DMS114 treated with DMSO at 0.1 percent for 48 hours (cell line): Measurements from ENCODE around the gene NDUFAF5.

Experiments
- DNase-seq: peaks from one replicate; lab custom pipeline; 2025; ENCODE audit not compliant: unreplicated experiment; lab: John Stamatoyannopoulos, UW

NDUFAF5 gene

DNA sequence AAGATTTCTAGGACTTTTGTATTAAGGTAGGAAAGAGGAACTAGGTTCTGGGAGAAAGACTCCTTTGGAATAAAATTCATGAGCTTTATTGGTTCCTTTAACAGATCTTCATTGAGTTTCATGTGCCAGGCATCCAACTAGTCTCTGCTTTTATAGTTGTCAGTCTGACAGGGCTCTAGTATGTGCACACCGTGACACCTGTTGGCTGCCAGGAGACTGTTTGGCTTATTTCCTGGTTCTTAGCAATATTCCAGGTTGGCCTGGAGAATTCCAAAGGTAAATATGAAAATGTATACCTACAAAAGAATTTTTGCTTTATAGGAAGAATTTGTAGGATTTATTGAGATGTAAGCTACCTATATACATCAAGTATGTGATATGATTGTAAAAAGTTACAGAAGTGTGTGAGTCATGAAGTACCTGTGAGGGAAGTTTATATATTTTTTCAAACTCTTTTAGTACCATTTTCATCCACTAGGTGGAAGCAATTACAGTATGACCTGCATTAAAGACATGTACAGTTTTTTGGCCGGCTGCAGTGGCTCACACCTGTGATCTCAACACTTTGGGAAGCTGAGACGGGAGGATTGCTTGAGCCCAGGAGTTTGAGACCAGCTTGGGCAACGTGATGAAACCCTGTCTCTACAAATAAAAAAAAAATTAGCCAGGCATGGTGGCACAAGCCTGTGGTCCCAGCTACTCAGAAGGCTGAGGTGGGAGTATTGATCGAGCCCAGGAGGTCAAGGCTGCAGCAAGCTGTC lies 35.2 kb downstream of the NDUFAF5 start:
- peak; percentile 29 for DNase-seq

DNA sequence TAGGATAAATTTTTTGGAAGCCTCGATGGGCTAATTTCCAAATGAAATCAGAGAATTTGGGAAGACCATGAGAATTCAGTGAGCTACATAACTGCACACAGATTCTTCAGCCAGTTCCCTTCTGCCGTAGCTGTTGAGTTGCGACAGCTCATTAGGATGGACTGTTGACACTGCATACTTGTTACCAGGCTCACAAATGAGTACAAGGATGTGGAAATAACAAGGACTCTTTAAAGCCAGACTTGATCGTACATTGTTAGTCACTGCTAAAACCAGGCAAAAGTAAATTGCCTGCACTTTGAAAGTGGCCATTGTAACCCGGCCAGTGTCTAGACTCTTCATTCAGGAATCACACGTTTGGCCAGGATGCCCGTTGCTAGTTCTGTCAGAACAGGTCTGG lies 37.0 kb downstream of the NDUFAF5 start:
- no peak for DNase-seq

DNA sequence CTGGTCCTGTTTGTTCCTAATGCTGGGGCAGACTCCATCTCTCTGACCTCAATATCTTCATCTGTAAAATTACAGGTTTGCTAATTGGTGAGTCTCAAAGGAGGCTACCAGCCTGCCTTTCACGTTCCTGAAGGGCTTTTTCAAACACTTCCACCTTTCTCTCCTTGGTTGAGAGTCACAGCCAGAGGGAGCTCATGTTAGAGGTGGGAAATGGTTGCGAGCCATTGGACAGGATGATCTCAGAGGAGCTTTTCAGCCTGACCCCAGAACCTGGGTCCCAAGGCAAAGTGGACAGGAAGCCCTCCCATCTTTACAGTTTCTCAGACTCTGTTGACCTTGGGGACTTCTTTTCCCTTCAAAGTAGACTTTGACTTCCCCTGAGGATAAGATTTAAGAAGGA lies 37.6 kb downstream of the NDUFAF5 start:
- DNase-seq = no peak

DNA sequence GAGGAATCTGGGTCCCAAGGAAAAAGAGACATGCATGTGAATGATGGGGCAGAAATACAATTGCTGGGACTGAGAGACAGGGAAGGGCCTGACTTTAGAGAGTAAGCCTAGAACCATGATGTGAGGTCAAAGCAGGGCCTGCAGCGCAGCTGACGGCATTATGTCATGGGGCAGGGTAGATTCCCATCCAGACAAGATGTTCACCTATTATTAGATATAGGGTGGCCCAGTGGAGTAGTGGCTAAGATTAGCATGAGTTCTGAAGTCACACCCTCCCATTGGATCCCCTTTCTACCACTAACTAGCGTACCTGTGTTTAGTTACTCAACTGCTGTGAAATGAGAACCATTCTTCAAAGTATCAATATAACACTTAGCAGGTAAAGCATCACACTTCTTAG lies 39.6 kb downstream of the NDUFAF5 start:
- no peak for DNase-seq

DNA sequence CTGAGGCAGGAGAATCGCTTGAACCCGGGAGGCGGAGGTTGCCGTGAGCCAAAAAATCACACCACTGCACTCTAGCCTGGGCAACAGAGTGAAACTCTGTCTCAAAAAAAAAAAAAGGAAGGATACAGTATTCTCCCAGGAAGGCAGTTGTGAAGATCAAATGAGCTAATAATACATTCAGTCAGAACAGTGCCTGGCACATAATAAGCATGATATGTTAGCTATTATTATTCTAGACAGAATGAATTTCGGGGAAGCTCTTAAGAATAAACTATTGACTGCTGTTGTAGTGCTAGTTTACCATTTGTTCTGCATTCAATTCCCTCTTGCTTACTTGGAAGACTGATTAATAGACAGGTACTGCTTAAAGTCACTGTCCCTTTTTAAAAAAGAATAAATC lies 40.6 kb downstream of the NDUFAF5 start:
- DNase-seq = no peak

DNA sequence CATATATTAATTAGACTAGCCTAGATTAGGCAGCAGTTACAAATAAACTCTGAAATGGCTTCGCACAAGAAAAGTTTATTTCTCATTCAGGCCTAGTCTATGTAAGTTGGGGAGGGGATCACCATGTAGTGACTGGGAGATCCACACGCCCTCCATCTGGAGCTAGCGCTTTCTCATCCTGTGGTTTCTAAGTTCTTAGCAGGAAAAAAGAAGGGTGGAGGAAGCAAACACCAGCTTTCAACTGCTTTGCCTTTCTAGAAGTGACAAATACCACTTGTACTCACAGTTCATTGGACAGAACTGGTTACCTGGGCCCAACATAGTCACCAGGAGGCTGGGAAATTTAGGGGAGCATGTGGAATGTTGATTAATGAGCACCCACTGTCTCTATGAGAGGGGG lies 46.6 kb downstream of the NDUFAF5 start:
- no peak for DNase-seq

DNA sequence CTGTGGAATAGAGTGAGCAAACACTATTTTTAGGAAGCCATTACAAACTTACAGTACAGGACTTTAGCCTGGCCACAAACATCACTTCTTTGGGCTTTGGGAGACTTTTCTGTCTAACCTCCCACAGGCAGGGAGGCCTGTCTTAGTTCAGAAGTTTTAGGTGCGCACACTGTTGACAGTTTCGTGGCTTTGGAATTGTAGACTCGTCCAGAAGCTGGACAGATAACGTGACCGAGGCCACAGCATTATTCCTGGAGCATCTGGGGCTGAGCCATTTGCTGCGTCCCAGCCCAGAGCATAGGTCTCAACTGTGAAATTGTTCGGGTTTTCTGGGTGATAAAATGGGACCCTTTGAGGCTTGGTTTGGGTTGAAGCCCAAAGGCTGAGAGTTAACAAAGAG lies 53.8 kb downstream of the NDUFAF5 start:
- DNase-seq = no peak

DNA sequence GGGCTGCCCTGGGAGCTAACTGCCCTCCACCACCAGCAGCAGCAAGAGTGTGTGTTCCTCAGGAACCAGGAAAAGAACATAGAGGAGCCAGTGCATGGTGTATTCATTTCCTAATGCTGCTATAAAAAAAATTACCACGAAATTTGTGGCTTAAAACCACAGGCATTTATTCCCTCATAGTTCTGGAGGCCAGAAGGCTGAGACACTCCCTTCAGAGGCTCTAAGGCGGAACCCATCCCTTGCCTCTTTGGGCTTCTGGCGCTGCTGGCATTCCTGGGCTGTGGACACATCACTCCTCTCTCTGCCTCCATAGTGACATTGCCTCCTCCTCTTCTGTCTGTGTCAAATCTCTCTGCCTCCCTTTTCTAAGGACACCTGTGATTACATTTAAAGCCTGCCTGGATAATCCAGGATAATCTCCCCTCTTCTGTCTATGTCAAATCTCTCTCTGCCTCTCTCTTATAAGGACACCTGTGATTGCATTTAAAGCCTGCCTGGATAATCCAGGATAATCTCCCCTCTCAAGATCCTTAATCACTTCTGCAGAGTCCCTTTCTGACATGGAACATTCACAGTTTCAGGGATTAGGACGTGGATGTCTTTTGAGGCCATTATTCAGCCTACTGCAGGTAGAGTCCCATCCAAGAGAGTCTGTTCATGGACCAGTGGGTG lies 54.7 kb downstream of the NDUFAF5 start:
- no peak for DNase-seq

DNA sequence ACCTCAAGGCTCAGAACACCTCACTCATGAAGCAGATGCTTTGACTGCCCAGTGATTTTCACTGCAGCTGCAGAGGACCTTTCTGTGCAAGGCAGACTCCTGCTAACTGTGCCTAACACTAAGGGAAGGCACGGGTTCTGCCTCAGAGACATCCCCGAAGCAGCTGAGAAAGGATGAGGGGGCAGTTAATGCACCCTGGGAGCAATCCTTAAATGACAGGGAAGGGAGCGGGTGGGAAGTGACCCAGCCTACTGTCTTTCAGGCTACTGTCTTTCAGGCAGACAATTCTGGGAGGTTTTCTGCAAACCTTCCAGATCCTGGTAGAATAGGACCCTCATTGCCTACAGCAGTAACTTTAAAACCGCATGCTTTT lies 55.3 kb downstream of the NDUFAF5 start:
- DNase-seq = no peak

DNA sequence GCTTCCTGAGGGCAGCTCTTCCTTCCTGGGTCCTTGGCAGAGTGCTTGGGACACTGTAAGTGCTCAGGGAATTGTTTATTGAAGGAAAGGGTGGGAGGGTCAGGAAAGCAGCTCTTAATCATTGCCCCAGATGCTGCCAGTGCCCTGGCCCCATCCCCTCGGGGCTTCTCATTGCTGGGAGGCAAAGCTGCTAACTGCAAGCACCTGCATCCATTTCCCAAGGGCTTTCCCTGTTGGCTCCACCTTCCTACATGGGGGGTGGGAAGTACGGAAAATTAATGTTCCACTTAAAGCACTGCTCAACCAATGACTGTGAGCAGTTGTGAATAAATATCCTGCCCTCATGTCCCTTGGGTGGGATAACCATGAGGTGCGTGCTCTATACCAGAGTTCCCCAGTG lies 56.4 kb downstream of the NDUFAF5 start:
- DNase-seq = no peak

DNA sequence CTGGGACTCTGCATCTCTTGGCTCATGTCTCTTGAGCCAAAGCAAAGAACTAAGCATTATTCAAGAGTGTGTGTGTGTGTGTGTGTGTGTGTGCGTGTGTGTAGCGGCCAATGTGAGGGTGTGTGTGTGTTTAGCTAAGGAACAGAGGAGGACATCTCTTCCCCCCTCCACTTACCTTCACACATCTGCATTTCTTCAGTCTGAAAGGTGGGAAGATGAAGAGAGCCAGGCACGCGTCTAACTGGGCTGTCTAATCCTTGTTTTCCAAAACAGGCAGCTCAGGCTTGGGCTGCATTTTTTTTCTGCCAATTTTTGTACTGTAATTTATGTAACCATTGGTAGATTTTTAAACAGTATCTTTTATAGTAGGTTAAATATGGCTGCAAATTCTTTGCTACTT lies 59.5 kb downstream of the NDUFAF5 start:
- DNase-seq = no peak

DNA sequence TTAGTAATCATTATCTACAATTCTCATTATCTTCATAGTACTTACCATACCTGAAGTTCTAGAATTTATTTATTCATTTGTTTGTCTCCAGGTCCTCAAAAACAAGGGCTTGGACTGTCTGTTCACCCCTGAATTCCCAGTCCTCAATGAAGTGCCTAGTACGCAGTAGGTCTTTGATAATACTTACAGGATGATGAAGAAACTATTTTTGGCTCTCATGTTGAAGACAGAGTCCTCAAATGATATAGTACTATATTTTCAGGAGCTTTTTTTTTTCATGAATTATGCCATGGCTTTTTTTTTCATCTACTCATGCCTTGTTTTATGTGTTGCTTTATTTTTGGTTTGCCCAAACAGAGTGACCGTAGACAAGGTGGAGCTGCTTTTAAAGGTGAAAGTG lies 66.5 kb downstream of the NDUFAF5 start:
- DNase-seq = no peak

DNA sequence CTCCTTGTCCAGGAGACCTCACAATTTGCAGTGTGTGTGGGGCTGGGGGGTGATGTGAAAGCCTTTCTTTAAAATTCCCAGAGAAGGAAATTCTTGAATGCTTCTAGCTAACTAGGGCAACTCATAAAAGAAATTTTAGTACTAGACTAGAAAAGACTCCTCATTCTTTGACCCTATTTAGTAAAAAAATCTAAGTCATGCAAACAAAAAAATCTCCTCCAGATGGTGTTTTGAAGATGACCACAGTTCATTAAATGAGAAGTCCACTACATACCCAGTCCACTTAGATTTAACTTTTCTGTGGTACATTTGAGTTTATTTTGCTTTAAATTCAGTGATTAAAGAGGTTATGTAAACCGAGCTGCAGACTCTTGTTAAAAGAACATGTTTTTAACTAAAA lies 67.5 kb downstream of the NDUFAF5 start:
- no peak for DNase-seq

DNA sequence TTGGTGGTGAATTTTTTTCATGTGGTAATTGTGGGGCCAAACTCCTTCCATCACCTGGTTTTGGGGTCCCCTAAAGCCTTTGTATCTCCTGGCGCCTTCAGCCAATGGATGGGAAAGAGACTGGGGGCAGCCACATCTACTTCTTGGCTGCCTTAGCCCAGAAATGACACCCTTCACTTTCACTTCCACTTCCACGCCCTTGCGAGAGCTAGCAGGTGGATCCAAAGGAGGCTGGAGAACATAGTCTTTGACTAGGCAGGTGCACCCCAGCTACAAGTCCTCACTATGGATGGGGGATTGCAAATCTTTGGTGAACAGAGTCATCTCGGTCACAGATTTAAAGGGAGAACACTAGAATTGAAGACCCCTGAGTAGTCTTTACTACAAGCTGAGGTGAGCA lies 70.8 kb downstream of the NDUFAF5 start:
- no peak for DNase-seq

DNA sequence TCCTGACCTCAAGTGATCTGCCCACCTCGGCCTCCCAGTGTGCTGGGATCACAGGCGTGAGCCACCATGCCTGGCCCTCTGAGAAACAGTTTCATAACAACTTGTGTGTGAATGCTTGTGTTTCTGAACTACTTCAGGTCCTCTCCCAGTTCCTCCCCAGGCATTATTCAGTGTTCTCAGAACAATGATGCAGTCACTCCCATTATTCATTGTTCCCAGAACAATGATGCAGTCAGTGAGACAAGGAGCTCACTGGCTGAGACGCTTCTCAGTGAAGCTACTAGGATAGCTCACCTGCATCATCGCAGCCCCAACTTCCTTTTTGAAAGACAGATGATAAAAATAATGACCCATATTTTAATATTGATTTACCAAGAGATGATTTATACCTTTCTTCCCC lies 71.5 kb downstream of the NDUFAF5 start:
- DNase-seq = no peak

DNA sequence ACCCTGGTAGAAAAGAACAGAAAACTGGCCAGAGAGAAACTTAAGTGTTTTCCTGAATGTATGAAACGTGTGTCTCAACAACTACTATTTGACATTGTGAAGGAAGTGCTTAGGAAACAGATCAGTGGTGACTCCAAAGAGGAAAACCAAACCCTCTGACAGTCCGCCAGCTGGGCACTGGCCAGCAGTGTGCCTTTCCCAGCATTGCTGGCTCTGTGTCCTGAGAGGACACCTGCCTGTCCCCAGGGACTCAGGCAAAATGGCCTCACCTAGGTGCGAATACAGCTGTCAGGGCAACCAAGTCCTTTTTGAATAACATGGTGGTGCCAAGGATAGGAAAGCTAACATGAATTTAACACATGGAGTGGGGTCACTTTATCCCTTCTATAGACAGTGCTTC lies 72.5 kb downstream of the NDUFAF5 start:
- DNase-seq = no peak

DNA sequence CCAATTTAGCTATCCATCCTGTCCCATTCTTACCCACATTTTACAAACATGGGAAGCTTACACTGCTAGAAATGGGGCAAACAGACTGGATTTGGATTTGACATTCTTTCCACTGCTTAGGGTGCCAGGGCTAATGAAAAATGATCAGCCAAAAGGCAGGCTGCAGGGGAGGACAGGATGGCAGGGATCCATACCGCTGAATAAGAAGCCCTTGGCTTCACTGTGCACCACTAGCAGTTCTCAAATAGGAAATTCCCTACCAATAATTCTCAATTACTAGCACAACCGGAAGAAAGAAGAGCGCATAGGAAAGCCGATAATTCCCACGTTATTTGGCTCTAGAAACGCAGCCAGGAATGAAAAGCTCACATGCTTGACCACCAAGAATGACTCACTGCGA lies 73.1 kb downstream of the NDUFAF5 start:
- DNase-seq = no peak

DNA sequence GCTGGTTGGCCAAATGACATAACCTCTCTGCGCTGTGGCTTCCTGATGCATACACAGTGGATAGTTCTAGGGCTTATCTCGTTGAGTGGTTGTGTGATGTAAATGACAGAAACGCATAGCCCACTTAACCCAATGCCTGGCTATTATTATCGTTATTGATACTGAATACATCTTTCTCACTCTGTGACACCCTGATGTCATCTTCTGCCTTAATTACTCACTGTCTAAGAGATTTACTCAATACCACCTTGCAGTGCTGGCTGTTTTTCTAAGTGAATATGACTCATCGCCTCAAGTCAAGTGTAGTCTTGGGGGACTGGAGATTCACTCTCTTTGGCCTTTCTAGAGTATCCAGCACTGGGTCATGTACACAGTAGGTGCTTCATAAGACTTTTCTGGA lies 73.6 kb downstream of the NDUFAF5 start:
- DNase-seq = no peak

DNA sequence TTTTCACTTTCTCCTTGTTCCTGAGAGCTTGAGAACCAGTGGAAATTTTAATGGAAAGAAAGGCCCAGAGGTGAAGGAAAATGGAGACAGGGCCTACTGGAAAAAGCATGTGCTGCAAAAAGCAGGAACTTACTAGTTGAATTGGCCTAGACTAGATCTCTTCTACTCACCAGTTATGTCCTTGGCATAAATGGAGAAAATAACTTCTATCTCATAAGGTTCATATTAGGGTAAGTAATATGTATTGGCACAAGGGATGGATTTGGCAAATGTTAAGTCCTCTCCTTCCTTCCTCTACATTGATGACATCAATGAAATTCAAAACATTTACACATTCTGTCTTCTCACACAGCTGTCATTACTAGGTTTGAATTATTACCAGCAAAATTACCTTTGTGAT lies 74.0 kb downstream of the NDUFAF5 start:
- DNase-seq = no peak

DNA sequence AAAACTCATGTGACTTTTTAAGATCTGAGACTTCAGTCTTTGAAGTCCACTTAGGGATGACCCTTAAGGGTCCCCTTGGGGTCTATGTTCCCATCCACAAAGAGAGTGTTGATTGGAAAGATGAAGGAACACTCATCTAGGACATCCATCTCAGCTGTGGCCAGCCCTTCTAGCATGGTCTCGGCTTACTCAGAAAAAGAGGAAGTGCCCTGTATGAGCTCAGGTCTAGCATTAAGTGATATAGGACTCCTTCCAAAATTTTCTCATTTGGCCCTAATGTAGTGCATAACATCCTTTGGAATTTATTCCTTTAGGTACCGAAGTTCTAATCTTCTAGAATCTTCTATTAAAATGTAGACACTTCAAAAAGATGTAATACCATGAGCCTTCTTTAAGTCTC lies 77.4 kb downstream of the NDUFAF5 start:
- no peak for DNase-seq

DNA sequence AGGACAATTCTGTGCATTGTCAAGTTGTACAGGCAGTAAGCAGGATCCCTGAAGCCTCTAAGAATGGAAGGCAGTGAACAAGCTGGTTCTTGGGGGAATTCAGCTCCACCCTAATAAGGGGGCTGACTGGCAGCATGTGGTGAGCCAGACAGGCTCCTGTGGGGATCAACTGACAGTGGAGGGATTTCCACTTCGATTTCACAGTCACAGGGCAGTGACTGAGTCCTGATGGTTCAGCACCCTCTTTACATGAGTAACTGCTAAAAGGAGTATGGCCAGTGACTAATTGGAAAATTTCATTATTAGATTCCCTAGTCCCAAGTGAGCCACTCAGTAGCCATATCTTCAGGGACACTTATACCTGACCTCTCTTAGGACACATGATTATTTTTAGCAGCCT lies 78.4 kb downstream of the NDUFAF5 start:
- no peak for DNase-seq

DNA sequence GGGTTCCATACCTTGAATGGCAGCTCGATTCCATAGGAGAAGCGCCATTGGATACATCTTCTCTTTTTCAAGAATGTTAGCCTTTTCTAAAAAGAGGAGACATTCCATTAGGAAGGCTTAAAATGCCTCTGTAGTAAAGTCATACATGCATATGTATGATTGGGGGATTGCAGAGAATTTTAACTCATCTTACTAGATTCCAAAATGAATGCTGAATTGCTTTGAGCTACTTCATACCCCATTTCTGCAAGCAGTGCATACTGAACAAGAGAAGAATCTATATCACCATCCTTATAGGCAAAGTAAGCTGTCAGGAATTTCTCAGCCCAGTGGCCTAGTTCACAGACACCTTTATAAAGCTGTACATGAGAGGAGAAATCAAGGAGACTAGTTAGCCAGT lies 80.3 kb downstream of the NDUFAF5 start:
- DNase-seq = no peak

DNA sequence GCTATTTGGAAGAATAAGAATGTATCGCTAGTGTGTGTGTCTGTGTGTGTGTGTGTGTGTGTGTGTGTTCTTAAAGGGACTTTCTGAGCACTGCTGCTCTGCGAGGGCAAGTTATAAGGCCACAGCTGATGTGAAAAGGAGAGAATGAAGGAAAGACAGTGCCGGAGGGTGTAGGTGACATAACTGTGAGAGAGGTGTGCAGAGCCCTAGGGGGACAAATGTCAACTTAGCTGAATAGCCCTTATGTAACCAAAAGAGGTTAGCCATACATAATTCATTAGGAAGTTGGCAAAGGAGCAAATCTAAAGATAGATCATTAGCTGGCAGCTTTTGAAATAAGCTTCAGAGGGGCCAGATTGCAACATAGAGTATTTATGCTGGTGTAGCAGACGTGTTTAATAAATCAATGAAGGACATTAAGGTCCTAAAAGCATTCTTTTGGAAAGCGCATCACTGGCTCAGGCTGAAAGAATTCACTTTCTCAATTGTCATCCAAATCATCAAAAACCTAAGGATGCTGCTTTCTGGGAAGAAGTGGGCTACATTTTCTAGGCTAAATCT lies 81.0 kb downstream of the NDUFAF5 start:
- no peak for DNase-seq
